HG03045 (cell line): ENCODE results near the gene FBXO34.
"Not testable (repeated sequence)": the region's sequence is repeated elsewhere in the genome, so short reads cannot be mapped to it uniquely, and the experiment has no call there.

ENCODE experiments used
- ATAC-seq: cut with Tn5 transposase; IDR thresholded peaks from one replicate; pipeline ENCODE4 v1.9.1; 2021; ENCODE audit warnings: mild to moderate bottlenecking, moderate library complexity; ENCODE audit not compliant: unreplicated experiment

Gene FBXO34

GRCh38 chr14:55381040-55381439 lies 109.8 kb downstream of the FBXO34 start:
- no peak for ATAC-seq

- no peak for ATAC-seq
Observed at GRCh38 chr14:55381561-55381960, 110.3 kb downstream of the FBXO34 start.

- no peak for ATAC-seq
Observed at GRCh38 chr14:55382483-55382882, 111.3 kb downstream of the FBXO34 start.

GRCh38 chr14:55383056-55383466 lies 111.8 kb downstream of the FBXO34 start:
- ATAC-seq = not testable (repeated sequence)

- ATAC-seq = no peak
Observed at GRCh38 chr14:55383541-55384140, 112.4 kb downstream of the FBXO34 start.

- ATAC-seq = no peak
Observed at GRCh38 chr14:55384536-55384935, 113.3 kb downstream of the FBXO34 start.

GRCh38 chr14:55386037-55386808 lies 115.0 kb downstream of the FBXO34 start:
- ATAC-seq = no peak

- no peak for ATAC-seq
Observed at GRCh38 chr14:55387121-55387520, 115.9 kb downstream of the FBXO34 start.

GRCh38 chr14:55388160-55388559 lies 116.9 kb downstream of the FBXO34 start:
- no peak for ATAC-seq

- no peak for ATAC-seq
Observed at GRCh38 chr14:55389330-55389729, 118.1 kb downstream of the FBXO34 start.

- no peak for ATAC-seq
Observed at GRCh38 chr14:55398679-55399078, 127.5 kb downstream of the FBXO34 start.

GRCh38 chr14:55399183-55399582 lies 128.0 kb downstream of the FBXO34 start:
- no peak for ATAC-seq

- no peak for ATAC-seq
Observed at GRCh38 chr14:55399852-55400251, 128.6 kb downstream of the FBXO34 start.

GRCh38 chr14:55401751-55402150 lies 130.5 kb downstream of the FBXO34 start:
- no peak for ATAC-seq
